GM23338 (cell line): Measurements from ENCODE around the gene A2ML1.
"Not testable (repeated sequence)": the region's sequence is repeated elsewhere in the genome, so short reads cannot be mapped to it uniquely, and the experiment has no call there.

Experiments used
- CREB1 ChIP-seq: fragments of 250-450 bp; sonication (Bioruptor Pico); IDR thresholded peaks from 2 replicates; pipeline ENCODE4 v1.5.0; 2020; ENCODE audit warnings: low read depth, mild to moderate bottlenecking, moderate library complexity
- EZH2 ChIP-seq: fragments of 200-600 bp; sonication (generic); IDR thresholded peaks from one replicate; pipeline ENCODE4 v1.8.0; 2017; ENCODE audit warnings: antibody characterized with exemption, mild to moderate bottlenecking, low read depth; ENCODE audit not compliant: unreplicated experiment
- EZH2phosphoT487 ChIP-seq: fragments of 200-600 bp; sonication (generic); IDR thresholded peaks from one replicate; pipeline ENCODE4 v1.8.1; 2018; ENCODE audit warnings: antibody characterized with exemption; ENCODE audit not compliant: unreplicated experiment
- JUNB ChIP-seq: IDR thresholded peaks from one replicate; pipeline ENCODE4 v1.6.1; 2016; ENCODE audit warnings: antibody characterized with exemption; ENCODE audit not compliant: unreplicated experiment
- POLR2AphosphoS5 ChIP-seq: IDR thresholded peaks from 2 replicates; pipeline ENCODE4 v1.6.1; 2016; ENCODE audit warnings: antibody characterized with exemption, low read depth
- REST ChIP-seq: IDR thresholded peaks from one replicate; pipeline ENCODE4 v1.6.1; 2018; ENCODE audit warnings: antibody characterized with exemption; ENCODE audit not compliant: unreplicated experiment
- TF ChIP-seq, protein P1 (sequence below), 2 experiments: fragments of 200-600 bp in 1 of 2; sonication (generic) in 1 of 2; conservative IDR thresholded peaks; 2 replicates each; pipeline versions ENCODE4 v1.5.1 to v1.6.1; 2016 to 2017; ENCODE audit warnings: antibody characterized with exemption in 2 of 2, low read depth in 2 of 2, mild to moderate bottlenecking in 2 of 2, moderate library complexity in 1 of 2

- TF ChIP-seq JUNB; EZH2; REST; CREB1 (CRISPR knock-in tag); POLR2AphosphoS5; EZH2phosphoT487: not testable (repeated sequence)
- TF ChIP-seq, protein P1, sequence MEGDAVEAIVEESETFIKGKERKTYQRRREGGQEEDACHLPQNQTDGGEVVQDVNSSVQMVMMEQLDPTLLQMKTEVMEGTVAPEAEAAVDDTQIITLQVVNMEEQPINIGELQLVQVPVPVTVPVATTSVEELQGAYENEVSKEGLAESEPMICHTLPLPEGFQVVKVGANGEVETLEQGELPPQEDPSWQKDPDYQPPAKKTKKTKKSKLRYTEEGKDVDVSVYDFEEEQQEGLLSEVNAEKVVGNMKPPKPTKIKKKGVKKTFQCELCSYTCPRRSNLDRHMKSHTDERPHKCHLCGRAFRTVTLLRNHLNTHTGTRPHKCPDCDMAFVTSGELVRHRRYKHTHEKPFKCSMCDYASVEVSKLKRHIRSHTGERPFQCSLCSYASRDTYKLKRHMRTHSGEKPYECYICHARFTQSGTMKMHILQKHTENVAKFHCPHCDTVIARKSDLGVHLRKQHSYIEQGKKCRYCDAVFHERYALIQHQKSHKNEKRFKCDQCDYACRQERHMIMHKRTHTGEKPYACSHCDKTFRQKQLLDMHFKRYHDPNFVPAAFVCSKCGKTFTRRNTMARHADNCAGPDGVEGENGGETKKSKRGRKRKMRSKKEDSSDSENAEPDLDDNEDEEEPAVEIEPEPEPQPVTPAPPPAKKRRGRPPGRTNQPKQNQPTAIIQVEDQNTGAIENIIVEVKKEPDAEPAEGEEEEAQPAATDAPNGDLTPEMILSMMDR (conservative IDR thresholded peaks at IDR 0.05; ENCODE audit: low read depth in 2 of 2) = not testable (repeated sequence)
Observed at GRCh38 chr12:8788706-8789105, 33.7 kb upstream of the A2ML1 start.
